ENCODE data around the gene CFAP68.

CFAP68 gene

GRCh38 chr11:111913997-111914396, 34.7 kb downstream of the CFAP68 start:
- peak overlapping the region in 1 of 2 donors; percentile 24 for H3K4me3 ChIP-seq (ENCODE audit: low read depth in 1 of 2, low read length in 2 of 2)
- H3K27ac ChIP-seq (ENCODE audit: low read depth, low read length): peak overlapping the region; percentile 61
- peaks cover 3% of the 10 kb centered on the region in 2 donors for H3K27me3 ChIP-seq (ENCODE audit: control insufficient read depth in 1 of 2, insufficient read depth in 2 of 2, low read length in 2 of 2)
- H3K4me1 ChIP-seq (ENCODE audit: control insufficient read depth in 1 of 2, insufficient read depth in 2 of 2, low read length in 2 of 2): peaks cover 14 to 23% of the 10 kb centered on the region in 2 donors
- H3K9me3 ChIP-seq (ENCODE audit: control insufficient read depth in 1 of 2, low read length in 2 of 2): no peaks in the 10 kb centered on the region
- peak overlapping the region; percentile 40 to 48 for H3K9ac ChIP-seq (ENCODE audit: low read depth in 1 of 2, low read length in 2 of 2)
- no peaks in the 10 kb centered on the region for H3K36me3 ChIP-seq (ENCODE audit: control insufficient read depth in 1 of 2, insufficient read depth in 2 of 2, low read length in 2 of 2)

- no peaks in the 10 kb centered on the region for H3K36me3 ChIP-seq (ENCODE audit: control insufficient read depth in 1 of 2, insufficient read depth in 2 of 2, low read length in 2 of 2)
- no peak overlapping the region for H3K27ac ChIP-seq (ENCODE audit: low read depth, low read length)
- no peaks in the 10 kb centered on the region for H3K9me3 ChIP-seq (ENCODE audit: control insufficient read depth in 1 of 2, low read length in 2 of 2)
- peaks cover 10 to 17% of the 10 kb centered on the region in 2 donors for H3K4me1 ChIP-seq (ENCODE audit: control insufficient read depth in 1 of 2, insufficient read depth in 2 of 2, low read length in 2 of 2)
- no peak overlapping the region for H3K9ac ChIP-seq (ENCODE audit: low read depth in 1 of 2, low read length in 2 of 2)
- no peak overlapping the region for H3K4me3 ChIP-seq (ENCODE audit: low read depth in 1 of 2, low read length in 2 of 2)
- peaks cover 3% of the 10 kb centered on the region in 2 donors for H3K27me3 ChIP-seq (ENCODE audit: control insufficient read depth in 1 of 2, insufficient read depth in 2 of 2, low read length in 2 of 2)
Observed at GRCh38 chr11:111916768-111917167, 37.4 kb downstream of the CFAP68 start.

GRCh38 chr11:111917312-111917711, 38.0 kb downstream of the CFAP68 start:
- no peak overlapping the region for H3K9ac ChIP-seq (ENCODE audit: low read depth in 1 of 2, low read length in 2 of 2)
- no peak overlapping the region for H3K4me3 ChIP-seq (ENCODE audit: low read depth in 1 of 2, low read length in 2 of 2)
- H3K27ac ChIP-seq (ENCODE audit: low read depth, low read length): no peak overlapping the region
- peaks cover under 1 to 3% of the 10 kb centered on the region in 2 donors for H3K27me3 ChIP-seq (ENCODE audit: control insufficient read depth in 1 of 2, insufficient read depth in 2 of 2, low read length in 2 of 2)
- no peaks in the 10 kb centered on the region for H3K9me3 ChIP-seq (ENCODE audit: control insufficient read depth in 1 of 2, low read length in 2 of 2)
- H3K36me3 ChIP-seq (ENCODE audit: control insufficient read depth in 1 of 2, insufficient read depth in 2 of 2, low read length in 2 of 2): no peaks in the 10 kb centered on the region
- peaks cover 10 to 12% of the 10 kb centered on the region in 2 donors for H3K4me1 ChIP-seq (ENCODE audit: control insufficient read depth in 1 of 2, insufficient read depth in 2 of 2, low read length in 2 of 2)

GRCh38 chr11:111917788-111918187, 38.4 kb downstream of the CFAP68 start:
- Histone ChIP-seq H3K36me3 (ENCODE audit: control insufficient read depth in 1 of 2, insufficient read depth in 2 of 2, low read length in 2 of 2) (no peaks in the 10 kb centered on the region), H3K27me3 (ENCODE audit: control insufficient read depth in 1 of 2, insufficient read depth in 2 of 2, low read length in 2 of 2) (peaks cover 0 to 3% of the 10 kb centered on the region in 2 donors), H3K27ac (ENCODE audit: low read depth, low read length) (no peak overlapping the region), H3K9me3 (ENCODE audit: control insufficient read depth in 1 of 2, low read length in 2 of 2) (no peaks in the 10 kb centered on the region), H3K4me3 (ENCODE audit: low read depth in 1 of 2, low read length in 2 of 2) (no peak overlapping the region), H3K4me1 (ENCODE audit: control insufficient read depth in 1 of 2, insufficient read depth in 2 of 2, low read length in 2 of 2) (peaks cover 10 to 12% of the 10 kb centered on the region in 2 donors), H3K9ac (ENCODE audit: low read depth in 1 of 2, low read length in 2 of 2) (no peak overlapping the region)

GRCh38 chr11:111918390-111919256, 39.3 kb downstream of the CFAP68 start, which contains the start of gene C11orf52:
TSS of gene C11orf52 (plus strand) at chr11:111918913. CDS start at chr11:111918973, 60 bp downstream.
- H3K36me3 ChIP-seq (ENCODE audit: control insufficient read depth in 1 of 2, insufficient read depth in 2 of 2, low read length in 2 of 2): no peaks in the 10 kb centered on the region
- H3K27me3 ChIP-seq (ENCODE audit: control insufficient read depth in 1 of 2, insufficient read depth in 2 of 2, low read length in 2 of 2): no peaks in the 10 kb centered on the region
- no peaks in the 10 kb centered on the region for H3K9me3 ChIP-seq (ENCODE audit: control insufficient read depth in 1 of 2, low read length in 2 of 2)
- H3K4me1 ChIP-seq (ENCODE audit: control insufficient read depth in 1 of 2, insufficient read depth in 2 of 2, low read length in 2 of 2): peaks cover 12% of the 10 kb centered on the region in 2 donors
- H3K4me3 ChIP-seq (ENCODE audit: low read depth in 1 of 2, low read length in 2 of 2): peak within 1 kb of the TSS; percentile 63 to 68
- peak within 1 kb of the TSS; percentile 82 for H3K27ac ChIP-seq (ENCODE audit: low read depth, low read length)
- H3K9ac ChIP-seq (ENCODE audit: low read depth in 1 of 2, low read length in 2 of 2): peak within 1 kb of the TSS; percentile 42 to 58

- H3K27ac ChIP-seq (ENCODE audit: low read depth, low read length): no peak overlapping the region
- H3K9ac ChIP-seq (ENCODE audit: low read depth in 1 of 2, low read length in 2 of 2): no peak overlapping the region
- no peaks in the 10 kb centered on the region for H3K9me3 ChIP-seq (ENCODE audit: control insufficient read depth in 1 of 2, low read length in 2 of 2)
- no peaks in the 10 kb centered on the region for H3K36me3 ChIP-seq (ENCODE audit: control insufficient read depth in 1 of 2, insufficient read depth in 2 of 2, low read length in 2 of 2)
- peaks cover 14 to 19% of the 10 kb centered on the region in 2 donors for H3K4me1 ChIP-seq (ENCODE audit: control insufficient read depth in 1 of 2, insufficient read depth in 2 of 2, low read length in 2 of 2)
- H3K4me3 ChIP-seq (ENCODE audit: low read depth in 1 of 2, low read length in 2 of 2): no peak overlapping the region
- H3K27me3 ChIP-seq (ENCODE audit: control insufficient read depth in 1 of 2, insufficient read depth in 2 of 2, low read length in 2 of 2): no peaks in the 10 kb centered on the region
Observed at GRCh38 chr11:111920908-111921307, 41.6 kb downstream of the CFAP68 start.

GRCh38 chr11:111921541-111922230, 42.3 kb downstream of the CFAP68 start:
- no peak overlapping the region for H3K4me3 ChIP-seq (ENCODE audit: low read depth in 1 of 2, low read length in 2 of 2)
- no peak overlapping the region for H3K9ac ChIP-seq (ENCODE audit: low read depth in 1 of 2, low read length in 2 of 2)
- H3K36me3 ChIP-seq (ENCODE audit: control insufficient read depth in 1 of 2, insufficient read depth in 2 of 2, low read length in 2 of 2): no peaks in the 10 kb centered on the region
- H3K9me3 ChIP-seq (ENCODE audit: control insufficient read depth in 1 of 2, low read length in 2 of 2): no peaks in the 10 kb centered on the region
- no peaks in the 10 kb centered on the region for H3K27me3 ChIP-seq (ENCODE audit: control insufficient read depth in 1 of 2, insufficient read depth in 2 of 2, low read length in 2 of 2)
- H3K4me1 ChIP-seq (ENCODE audit: control insufficient read depth in 1 of 2, insufficient read depth in 2 of 2, low read length in 2 of 2): peaks cover 21 to 25% of the 10 kb centered on the region in 2 donors
- no peak overlapping the region for H3K27ac ChIP-seq (ENCODE audit: low read depth, low read length)

- Histone ChIP-seq H3K9ac (ENCODE audit: low read depth in 1 of 2, low read length in 2 of 2) (no peak overlapping the region), H3K4me3 (ENCODE audit: low read depth in 1 of 2, low read length in 2 of 2) (no peak overlapping the region), H3K27ac (ENCODE audit: low read depth, low read length) (peak overlapping the region; percentile 35), H3K27me3 (ENCODE audit: control insufficient read depth in 1 of 2, insufficient read depth in 2 of 2, low read length in 2 of 2) (no peaks in the 10 kb centered on the region), H3K9me3 (ENCODE audit: control insufficient read depth in 1 of 2, low read length in 2 of 2) (no peaks in the 10 kb centered on the region), H3K4me1 (ENCODE audit: control insufficient read depth in 1 of 2, insufficient read depth in 2 of 2, low read length in 2 of 2) (peaks cover 20 to 24% of the 10 kb centered on the region in 2 donors), H3K36me3 (ENCODE audit: control insufficient read depth in 1 of 2, insufficient read depth in 2 of 2, low read length in 2 of 2) (no peaks in the 10 kb centered on the region)
Observed at GRCh38 chr11:111922803-111923202, 43.5 kb downstream of the CFAP68 start.

- no peak overlapping the region for H3K9ac ChIP-seq (ENCODE audit: low read depth in 1 of 2, low read length in 2 of 2)
- H3K36me3 ChIP-seq (ENCODE audit: control insufficient read depth in 1 of 2, insufficient read depth in 2 of 2, low read length in 2 of 2): no peaks in the 10 kb centered on the region
- peaks cover 19% of the 10 kb centered on the region in 2 donors for H3K4me1 ChIP-seq (ENCODE audit: control insufficient read depth in 1 of 2, insufficient read depth in 2 of 2, low read length in 2 of 2)
- H3K27ac ChIP-seq (ENCODE audit: low read depth, low read length): peak overlapping the region; percentile 35
- no peaks in the 10 kb centered on the region for H3K27me3 ChIP-seq (ENCODE audit: control insufficient read depth in 1 of 2, insufficient read depth in 2 of 2, low read length in 2 of 2)
- H3K4me3 ChIP-seq (ENCODE audit: low read depth in 1 of 2, low read length in 2 of 2): no peak overlapping the region
- no peaks in the 10 kb centered on the region for H3K9me3 ChIP-seq (ENCODE audit: control insufficient read depth in 1 of 2, low read length in 2 of 2)
Observed at GRCh38 chr11:111923351-111923788, 44.0 kb downstream of the CFAP68 start.

GRCh38 chr11:111923951-111924350, 44.6 kb downstream of the CFAP68 start:
- H3K4me3 ChIP-seq (ENCODE audit: low read depth in 1 of 2, low read length in 2 of 2): no peak overlapping the region
- H3K4me1 ChIP-seq (ENCODE audit: control insufficient read depth in 1 of 2, insufficient read depth in 2 of 2, low read length in 2 of 2): peaks cover 18 to 19% of the 10 kb centered on the region in 2 donors
- no peaks in the 10 kb centered on the region for H3K27me3 ChIP-seq (ENCODE audit: control insufficient read depth in 1 of 2, insufficient read depth in 2 of 2, low read length in 2 of 2)
- no peaks in the 10 kb centered on the region for H3K9me3 ChIP-seq (ENCODE audit: control insufficient read depth in 1 of 2, low read length in 2 of 2)
- H3K9ac ChIP-seq (ENCODE audit: low read depth in 1 of 2, low read length in 2 of 2): no peak overlapping the region
- H3K36me3 ChIP-seq (ENCODE audit: control insufficient read depth in 1 of 2, insufficient read depth in 2 of 2, low read length in 2 of 2): no peaks in the 10 kb centered on the region
- peak overlapping the region; percentile 46 for H3K27ac ChIP-seq (ENCODE audit: low read depth, low read length)

Measured in duodenal mucosa (tissue), 2 donors.